Endothelial cell of umbilical vein (primary cell): ENCODE data around the gene CHST7. TPM values are rescaled to one million over a fixed set of nuclear protein-coding genes. Genes with fewer than 3 reads are reported as not detected.
A peak's percentile ranks its signal among the peaks of the same experiment; 100 is the strongest.

Experiments
- BruUV-seq: library from RNA; stranded (reverse); fragments of 400-500 nt; replicated peaks from 2 replicates; lab custom pipeline; 2021; lab: Mats Ljungman, UMichigan
- CTCF ChIA-PET: fragments of 300-600, 350-600 bp; sonication (Branson Sonifier 250); formaldehyde crosslinking; loops from one replicate; lab custom pipeline; 2021; ENCODE audit warnings: antibody characterized with exemption, inconsistent platforms; lab: Charles Lee
- POLR2A ChIA-PET: fragments of 300-600, 350-600 bp; sonication (Branson Sonifier 250); formaldehyde crosslinking; loops from one replicate; lab custom pipeline; 2021; ENCODE audit warnings: antibody characterized with exemption, inconsistent platforms; lab: Charles Lee
- DNase-seq: peaks from one replicate; pipeline ENCODE4 v3.0.0-alpha.2; 2011; ENCODE audit warnings: low read depth, low spot score
- FAIRE-seq: peaks from 2 replicates; lab custom pipeline; 2011; peaks lifted over from hg19 to GRCh38; lab: Jason Lieb, UNC
- H2AFZ ChIP-seq: 2 replicates; pipeline ENCODE4 v1.6.0; 2012; ENCODE audit warnings: low read depth, low read length, control low read depth, inconsistent platforms
- H3K27ac ChIP-seq: 2 replicates; pipeline ENCODE4 v1.5.1; 2011; ENCODE audit warnings: low read depth, mild to moderate bottlenecking, control low read depth, low read length, moderate library complexity; ENCODE audit not compliant: insufficient read depth
- H3K27me3 ChIP-seq, 2 experiments: 2 replicates each; pipeline versions ENCODE4 v1.6.0 to v1.6.1; 2011; ENCODE audit warnings: low read length in 2 of 2, mixed read lengths in 1 of 2; ENCODE audit not compliant: control insufficient read depth in 2 of 2, insufficient read depth in 2 of 2
- H3K36me3 ChIP-seq, 2 experiments: 2 replicates in 1 of 2; 3 replicates in 1 of 2; pipeline ENCODE4 v1.5.1; 2011; ENCODE audit warnings: low read length in 2 of 2, mild to moderate bottlenecking in 1 of 2, moderate library complexity in 1 of 2; ENCODE audit not compliant: control insufficient read depth in 2 of 2, insufficient read depth in 2 of 2; ENCODE audit errors: extremely low read depth in 1 of 2
- H3K4me1 ChIP-seq: 3 replicates; pipeline ENCODE4 v1.5.1; 2011; ENCODE audit warnings: mild to moderate bottlenecking, low read length; ENCODE audit not compliant: control insufficient read depth, insufficient read depth; ENCODE audit errors: extremely low read depth
- H3K4me2 ChIP-seq: 2 replicates; pipeline ENCODE4 v1.6.1; 2011; ENCODE audit warnings: low read length, control low read depth, mixed read lengths; ENCODE audit not compliant: insufficient read depth
- H3K4me3 ChIP-seq, 3 experiments: fragments of 200-600 bp in 1 of 3; sonication (generic), shearing (Covaris generic) in 1 of 3; replicated peaks in 1 of 3; 2 replicates each; pipeline ENCODE4 v1.5.1; 2011 to 2016; ENCODE audit warnings: control low read depth in 3 of 3, low read length in 3 of 3, mild to moderate bottlenecking in 2 of 3, inconsistent platforms in 1 of 3, low read depth in 1 of 3, moderate library complexity in 1 of 3; ENCODE audit not compliant: insufficient read depth in 1 of 3
- H3K79me2 ChIP-seq: 2 replicates; pipeline ENCODE4 v1.6.0; 2012; ENCODE audit warnings: low read length, inconsistent platforms; ENCODE audit not compliant: control insufficient read depth, insufficient read depth
- H3K9ac ChIP-seq: replicated peaks from 2 replicates; pipeline ENCODE3; 2011; ENCODE audit warnings: low read length, control low read depth; ENCODE audit not compliant: insufficient read depth; ENCODE audit errors: extremely low read depth
- H3K9me1 ChIP-seq: replicated peaks from 3 replicates; pipeline ENCODE4 v1.6.0; 2011; ENCODE audit warnings: mild to moderate bottlenecking, low read length; ENCODE audit not compliant: control insufficient read depth, insufficient read depth; ENCODE audit errors: extremely low read depth
- H3K9me3 ChIP-seq: replicated peaks from 2 replicates; pipeline ENCODE4 v1.5.1; 2012; ENCODE audit warnings: low read length, inconsistent platforms; ENCODE audit not compliant: control insufficient read depth, insufficient read depth
- H4K20me1 ChIP-seq: replicated peaks from 2 replicates; pipeline ENCODE3; 2011; ENCODE audit warnings: mild to moderate bottlenecking, low read length; ENCODE audit not compliant: control insufficient read depth, insufficient read depth; ENCODE audit errors: extremely low read depth
- CTCF ChIP-seq, 2 donors: IDR thresholded peaks; 1 replicate in 1 of 2; 2 replicates in 1 of 2; pipeline ENCODE4 v1.5.1; 2011; ENCODE audit warnings: low read length in 2 of 2, mild to moderate bottlenecking in 2 of 2, moderate library complexity in 2 of 2, control low read depth in 1 of 2, inconsistent platforms in 1 of 2, low read depth in 1 of 2; ENCODE audit not compliant: insufficient read depth in 1 of 2; ENCODE audit errors: extremely low read depth in 1 of 2
- EZH2 ChIP-seq: IDR thresholded peaks from 2 replicates; pipeline ENCODE4 v1.6.1; 2012; ENCODE audit warnings: borderline replicate concordance, low read depth, mild to moderate bottlenecking, moderate library complexity, low read length, inconsistent platforms; ENCODE audit not compliant: severe bottlenecking
- FOS ChIP-seq: IDR thresholded peaks from 2 replicates; pipeline ENCODE4 v1.6.1; 2011; ENCODE audit warnings: mild to moderate bottlenecking, low read length, moderate library complexity, borderline replicate concordance; ENCODE audit not compliant: insufficient read depth
- GATA2 ChIP-seq: IDR thresholded peaks from 2 replicates; pipeline ENCODE4 v1.7.0; 2011; ENCODE audit warnings: low read depth, mild to moderate bottlenecking, moderate library complexity, mixed read lengths, low read length; ENCODE audit not compliant: insufficient read length, insufficient read depth
- JUN ChIP-seq: IDR thresholded peaks from 2 replicates; pipeline ENCODE4 v1.6.1; 2011; ENCODE audit warnings: borderline replicate concordance, low read depth; ENCODE audit not compliant: insufficient read length, insufficient read depth
- MYC ChIP-seq: IDR thresholded peaks from one replicate; pipeline ENCODE4 v1.6.1; 2011; ENCODE audit warnings: mild to moderate bottlenecking, low read depth, low read length
- POLR2A ChIP-seq: IDR thresholded peaks from 2 replicates; pipeline ENCODE4 v1.6.1; 2012; ENCODE audit warnings: low read depth, mild to moderate bottlenecking, control low read depth, low read length
- POLR2AphosphoS5 ChIP-seq: IDR thresholded peaks from 2 replicates; pipeline ENCODE4 v1.6.1; 2012; ENCODE audit warnings: low read depth, mild to moderate bottlenecking, control low read depth, low read length, moderate library complexity; ENCODE audit not compliant: insufficient read depth
- dilution Hi-C: fragments of 300-500 bp; cut with MboI; formaldehyde crosslinking; loops from one replicate; pipeline ENCODE4 v1.15.0; 2019; ENCODE audit warnings: low sequenced_read_pairs; ENCODE audit not compliant: extremely low pct_ligation_motif_present
- intact Hi-C: fragments of 100-400 bp; cut with micrococcal nuclease; formaldehyde crosslinking; loops from one replicate; pipeline ENCODE4 v1.10.0; 2022
- polyA plus RNA-seq, 4 experiments: library from polyadenylated mRNA; depleted of rRNA in 3 of 4; stranded (reverse) in 3 of 4; unstranded in 1 of 4; fragments of >200 nt; gene quantifications; 2 replicates each; pipeline versions ENCODE4 v1.2.1 to v1.2.3, GENCODE V29; 2011 to 2012; ENCODE audit warnings: missing spikeins in 1 of 4
- total RNA-seq: library from RNA; stranded (reverse); gene quantifications from 2 replicates; pipeline ENCODE4 v1.2.3, GENCODE V29; 2021
- TF ChIP-seq, protein P1 (sequence below): IDR thresholded peaks from 2 replicates; pipeline ENCODE4 v1.6.1; 2011; ENCODE audit not compliant: insufficient read depth, insufficient read length

CHST7 gene
- total and polyA plus RNA-seq, 2 donors (not counting 3 experiments of a cell fraction or from before 2014, with no cell fraction given) = 4.5 to 11.2 TPM

DNA sequence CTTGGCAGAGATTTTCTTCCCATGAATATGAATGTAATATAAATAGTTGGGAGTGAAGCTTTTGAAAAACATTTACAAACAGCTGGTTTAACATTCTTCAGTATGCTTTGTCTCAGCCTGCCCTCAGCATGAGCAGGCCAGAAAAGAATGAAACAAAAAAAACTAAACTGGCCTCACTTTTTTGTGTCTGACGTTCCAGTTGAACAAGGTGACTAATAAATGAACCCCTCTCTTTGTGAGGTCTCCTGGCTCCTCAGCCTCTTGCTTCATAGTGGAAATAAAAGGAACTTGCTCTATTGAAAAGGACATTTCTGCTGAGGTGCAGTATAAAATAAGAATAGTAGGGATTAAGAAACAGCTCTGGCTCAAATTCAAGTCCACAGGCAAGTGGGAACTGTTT is 9.4 kb downstream of the CHST7 start:
- Histone ChIP-seq H3K27ac (peak overlapping the region; percentile 57), H2AFZ (no peak overlapping the region), H3K4me2 (no peak overlapping the region), H3K36me3 (no peaks in the 10 kb centered on the region), H4K20me1 (no peaks in the 10 kb centered on the region), H3K4me1 (peaks cover 31% of the 10 kb centered on the region), H3K27me3 (no peaks in the 10 kb centered on the region), H3K79me2 (peaks cover 7% of the 10 kb centered on the region), H3K9me3 (no peaks in the 10 kb centered on the region), H3K9me1 (no peaks in the 10 kb centered on the region), H3K9ac (peak overlapping the region; percentile 42), H3K4me3 (no peak overlapping the region)
- BruUV-seq = no TSS peak
- POLR2A ChIA-PET = no interaction called here
- TF ChIP-seq JUN (no peak), POLR2A (no peak), FOS (no peak), GATA2 (no peak), EZH2 (no peak), MYC (no peak), POLR2AphosphoS5 (no peak), CTCF (IDR thresholded peaks at IDR 0.05; ENCODE audit: extremely low read depth in 1 of 2, insufficient read depth in 1 of 2, low read depth in 1 of 2, low read length in 2 of 2) (no peak)
- TF ChIP-seq, protein P1, sequence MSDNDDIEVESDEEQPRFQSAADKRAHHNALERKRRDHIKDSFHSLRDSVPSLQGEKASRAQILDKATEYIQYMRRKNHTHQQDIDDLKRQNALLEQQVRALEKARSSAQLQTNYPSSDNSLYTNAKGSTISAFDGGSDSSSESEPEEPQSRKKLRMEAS = no peak
- FAIRE-seq = peak; percentile 59
- peak; percentile 66 for DNase-seq
- dilution Hi-C loops = no loop called here
- CTCF ChIA-PET = interaction anchor here (0.9 to 1.3 kb wide), 4 partner anchors 9 to 59 kb away, joined by 3 to 4 read pairs (median 4); no protein-coding TSS in a partner anchor
- intact Hi-C loops = no loop called here
